GM19193 (cell line): ENCODE measurements around the gene CHMP1A.

Source experiments
- POLR2A ChIP-seq: IDR thresholded peaks from 4 replicates; pipeline ENCODE4 v1.6.1; 2011; ENCODE audit not compliant: insufficient read depth, insufficient read length; ENCODE audit errors: extremely low read depth

The CHMP1A gene

DNA sequence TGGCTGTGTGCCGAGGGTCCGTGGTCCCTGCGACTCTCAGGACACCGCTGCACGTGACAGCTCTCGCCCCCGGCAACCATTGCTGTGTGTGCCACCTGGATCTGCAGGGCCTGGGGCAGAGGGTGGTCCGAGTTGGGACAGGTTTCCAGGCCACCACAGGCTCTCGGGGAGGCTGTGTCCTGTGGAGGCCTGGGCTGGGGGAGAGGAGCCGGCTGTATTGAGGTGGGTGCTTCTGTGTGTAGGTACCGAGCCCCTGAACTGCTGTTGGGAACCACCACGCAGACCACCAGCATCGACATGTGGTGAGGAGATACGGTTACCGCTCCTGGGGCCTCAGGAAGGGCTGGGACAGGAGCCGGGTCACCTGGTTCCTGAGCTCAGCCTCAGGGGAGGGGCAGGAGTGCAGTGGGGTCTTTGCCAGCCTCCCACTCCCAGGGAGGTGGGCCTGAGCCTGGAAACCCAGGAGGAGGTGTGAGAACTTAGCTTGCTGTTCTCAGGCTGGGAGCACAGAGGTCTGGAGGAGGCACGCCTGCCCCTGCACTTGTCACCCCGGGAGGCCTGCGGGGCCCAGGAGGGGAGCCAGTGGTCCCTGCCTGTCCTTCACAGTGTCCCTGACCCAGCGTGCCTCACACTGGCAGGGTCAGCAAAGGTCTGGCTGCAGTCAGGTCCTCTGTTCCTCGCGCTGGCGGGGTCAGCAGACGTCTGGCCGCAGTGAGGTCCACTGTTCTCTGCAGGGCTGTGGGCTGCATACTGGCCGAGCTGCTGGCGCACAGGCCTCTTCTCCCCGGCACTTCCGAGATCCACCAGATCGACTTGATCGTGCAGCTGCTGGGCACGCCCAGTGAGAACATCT is 36.6 kb upstream of the CHMP1A start:
- no peak for TF ChIP-seq POLR2A

DNA sequence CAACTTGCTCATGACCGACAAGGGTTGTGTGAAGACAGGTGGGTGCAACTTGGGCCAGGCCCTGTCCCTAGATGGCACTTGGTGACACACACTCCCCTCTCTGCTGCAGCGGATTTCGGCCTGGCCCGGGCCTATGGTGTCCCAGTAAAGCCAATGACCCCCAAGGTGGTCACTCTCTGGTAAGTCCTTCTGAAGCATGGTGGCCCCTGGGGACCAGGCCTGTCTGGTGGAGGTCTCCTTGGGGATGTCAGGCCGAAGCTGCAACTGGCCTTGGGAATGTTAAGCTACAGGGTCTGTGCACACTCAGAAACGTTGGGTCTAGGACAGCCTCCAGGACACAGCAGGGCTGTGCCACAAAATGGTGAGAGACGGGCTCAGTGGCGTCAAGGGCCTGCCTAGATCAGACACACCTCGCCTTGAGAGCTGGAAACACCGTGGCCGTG is 35.8 kb upstream of the CHMP1A start:
- no peak for TF ChIP-seq POLR2A

DNA sequence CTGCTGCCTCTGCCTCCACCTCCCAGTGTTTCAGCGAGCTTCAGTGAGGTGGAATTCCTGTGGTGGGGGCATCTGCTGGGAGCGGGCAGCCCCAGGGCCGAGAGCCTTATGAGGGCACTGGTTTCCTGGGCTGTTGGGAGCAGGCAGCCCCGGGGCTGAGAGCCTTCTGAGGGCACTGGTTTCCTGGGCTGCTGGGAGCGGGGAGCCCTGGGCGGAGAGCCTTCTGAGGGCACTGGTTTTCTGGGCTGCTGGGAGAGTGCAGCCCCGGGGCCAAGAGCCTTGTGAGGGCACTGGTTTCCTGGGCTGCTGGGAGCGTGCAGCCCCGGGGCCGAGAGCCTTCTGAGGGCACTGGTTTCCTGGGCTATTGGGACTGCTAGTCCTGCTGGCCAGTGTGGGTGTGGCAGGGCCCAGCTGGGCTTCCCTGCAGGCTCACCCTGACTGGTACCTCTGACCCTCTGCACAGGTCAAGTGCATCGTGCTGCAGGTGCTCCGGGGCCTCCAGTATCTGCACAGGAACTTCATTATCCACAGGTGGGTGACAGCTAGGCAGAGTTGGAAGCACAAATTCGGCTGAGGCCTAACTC is 34.6 kb upstream of the CHMP1A start:
- TF ChIP-seq POLR2A = no peak

DNA sequence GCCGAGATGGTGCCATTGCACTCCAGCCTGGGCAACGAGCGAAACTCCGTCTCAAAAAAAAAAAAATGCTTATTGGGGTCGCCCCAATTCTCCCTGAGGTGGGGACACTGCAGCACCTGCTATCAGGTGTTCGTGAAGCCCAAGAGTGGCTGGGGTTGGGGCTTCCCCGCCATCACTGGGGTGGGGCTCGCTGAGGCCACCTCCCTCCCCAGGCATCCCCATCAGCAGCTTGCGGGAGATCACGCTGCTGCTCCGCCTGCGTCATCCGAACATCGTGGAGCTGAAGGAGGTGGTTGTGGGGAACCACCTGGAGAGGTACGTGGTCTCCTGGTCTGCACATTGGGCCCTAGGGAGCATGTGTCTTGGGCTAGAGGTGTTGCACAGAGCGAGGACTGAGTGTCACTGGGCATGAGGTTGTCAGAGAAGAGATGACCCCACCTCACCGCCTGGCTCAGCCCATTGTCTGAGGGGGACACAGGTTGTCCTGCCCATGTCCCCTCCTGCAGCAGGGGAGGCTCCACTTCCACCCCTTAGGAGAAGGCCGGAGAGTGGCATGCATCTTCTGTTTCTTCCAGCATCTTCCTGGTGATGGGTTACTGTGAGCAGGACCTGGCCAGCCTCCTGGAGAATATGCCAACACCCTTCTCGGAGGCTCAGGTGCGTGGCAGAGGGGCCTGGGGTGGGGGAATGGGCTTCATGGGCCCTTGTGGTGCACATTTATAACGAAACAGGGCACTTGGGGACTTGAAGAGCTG is 33.9 kb upstream of the CHMP1A start:
- TF ChIP-seq POLR2A = no peak

DNA sequence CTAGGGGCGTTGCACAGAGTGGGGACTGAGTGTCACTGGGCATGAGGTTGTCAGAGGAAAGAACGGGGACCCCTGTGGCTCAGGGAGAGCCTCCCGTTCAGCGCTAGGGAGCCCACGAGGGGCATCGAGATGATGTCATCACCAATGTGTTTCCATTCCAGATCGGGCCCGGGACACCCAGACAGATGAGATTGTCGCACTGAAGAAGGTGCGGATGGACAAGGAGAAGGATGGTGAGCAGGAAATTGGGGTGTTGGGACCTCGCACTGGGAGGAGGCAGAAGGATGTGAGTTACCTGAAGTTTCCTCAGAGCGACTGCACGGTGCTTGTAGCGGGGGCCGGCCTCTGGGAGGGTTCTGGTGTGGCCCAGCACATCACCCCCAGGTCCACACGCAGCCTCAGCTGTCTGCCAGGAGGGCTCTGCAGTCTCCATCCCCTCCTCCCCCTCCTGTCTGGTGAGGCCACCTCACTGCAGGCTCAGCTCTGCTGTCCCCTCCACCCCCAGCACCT is 32.9 kb upstream of the CHMP1A start:
- TF ChIP-seq POLR2A = no peak

DNA sequence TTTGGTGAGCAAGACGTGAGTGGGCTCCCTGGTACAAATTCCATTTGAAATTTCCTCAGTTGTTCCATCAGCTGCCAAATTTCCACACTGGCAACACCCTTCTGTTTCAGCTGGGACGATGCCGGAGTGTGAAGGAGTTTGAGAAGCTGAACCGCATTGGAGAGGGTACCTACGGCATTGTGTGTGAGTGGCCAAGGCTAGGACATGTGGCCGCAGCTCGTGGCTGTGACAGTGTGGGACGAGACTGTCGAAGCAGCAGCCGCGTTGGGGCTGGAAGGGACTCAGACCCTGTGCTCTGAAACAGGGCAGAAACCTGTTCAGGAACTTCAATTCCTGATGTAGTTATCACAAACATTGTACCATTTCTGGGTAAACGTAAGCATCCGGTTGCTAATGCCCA is 31.6 kb upstream of the CHMP1A start:
- no peak for TF ChIP-seq POLR2A

DNA sequence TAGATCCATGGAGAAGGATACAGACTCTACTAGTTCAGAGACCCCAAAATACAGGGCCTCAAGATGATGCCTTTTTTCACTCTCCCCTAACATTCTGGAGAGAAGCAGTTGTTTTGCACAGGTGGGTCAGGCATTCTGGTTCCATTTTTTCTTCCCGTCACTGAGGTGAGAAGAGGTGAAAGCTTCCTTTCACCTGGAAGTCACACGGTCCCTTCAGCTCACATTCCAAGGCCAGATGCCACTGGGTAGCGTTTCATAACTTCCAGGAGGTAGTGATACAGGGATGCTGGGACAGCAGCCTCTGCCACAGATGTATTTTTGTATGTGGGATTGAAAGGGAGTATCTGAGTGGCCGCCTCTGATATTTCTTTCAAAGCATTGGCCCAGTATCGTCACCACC is 30.9 kb upstream of the CHMP1A start:
- TF ChIP-seq POLR2A = no peak

DNA sequence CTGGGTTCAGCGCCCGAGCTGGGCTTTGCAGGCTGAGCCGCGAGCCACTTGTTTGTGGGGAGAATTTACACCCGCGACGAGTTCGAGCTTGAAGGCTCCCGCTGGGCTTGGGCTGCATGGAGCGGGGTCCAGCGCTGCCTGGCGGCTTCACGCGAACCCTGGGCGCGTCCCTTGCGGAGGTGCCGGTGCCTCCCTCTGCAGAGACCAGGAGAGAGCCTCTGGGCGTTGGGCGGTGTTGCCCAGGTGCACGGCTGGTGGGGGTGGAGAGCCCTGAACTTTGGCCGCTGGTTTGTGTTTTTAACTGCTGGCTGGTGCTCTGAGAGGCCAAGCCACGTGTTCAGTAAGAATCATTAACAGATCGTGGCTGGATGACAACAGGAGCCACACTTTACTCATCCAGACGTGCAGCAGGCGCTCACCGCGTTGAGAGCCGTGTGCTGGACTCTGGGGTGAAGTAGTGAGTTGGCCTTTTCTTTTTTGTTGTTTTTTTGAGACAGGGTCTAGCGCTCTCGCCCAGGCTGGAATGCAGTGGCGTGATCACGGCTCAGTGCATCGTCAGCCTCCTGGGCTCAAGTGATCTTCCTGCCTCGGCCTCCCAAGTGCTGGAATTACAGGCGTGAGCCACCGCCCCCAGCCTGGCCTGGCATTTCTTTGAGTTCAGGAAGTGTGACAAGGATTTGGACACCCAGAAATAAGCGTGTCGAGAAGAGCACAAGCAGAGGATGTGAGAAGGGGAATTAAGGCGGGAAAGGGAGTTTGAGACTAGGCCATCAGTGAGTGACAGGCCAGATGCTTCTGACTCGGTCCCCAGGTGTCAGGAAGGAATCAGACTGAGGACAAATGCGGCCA is 29.8 kb upstream of the CHMP1A start:
- no peak for TF ChIP-seq POLR2A

DNA sequence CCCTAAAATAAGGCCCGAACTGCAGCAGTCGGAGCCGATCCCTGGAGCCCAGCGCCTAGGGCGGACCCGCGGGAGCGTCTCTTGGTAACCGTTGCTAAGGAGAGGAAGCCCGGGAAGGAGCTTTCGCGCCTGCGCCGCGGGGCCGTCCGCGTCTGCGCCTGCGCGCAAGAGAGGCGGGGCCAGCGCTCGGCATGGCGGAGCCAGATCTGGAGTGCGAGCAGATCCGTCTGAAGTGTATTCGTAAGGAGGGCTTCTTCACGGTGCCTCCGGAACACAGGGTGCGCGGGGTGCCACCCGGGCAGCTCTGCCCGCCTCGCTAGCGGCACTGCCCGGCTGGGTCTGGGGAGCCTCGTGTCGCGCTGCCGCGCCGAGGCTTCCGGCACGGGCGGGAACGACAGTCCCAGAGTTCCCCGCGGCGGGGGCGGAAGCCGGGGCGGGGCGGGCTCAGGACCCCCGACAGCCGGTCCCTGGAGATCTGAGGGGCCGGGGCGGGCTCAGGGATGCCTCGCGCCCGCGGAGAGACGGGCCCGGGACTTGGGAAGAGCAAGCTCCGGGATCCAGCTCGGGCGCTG is 29.1 kb upstream of the CHMP1A start, which contains the start of gene CDK10:
Gene CDK10, plus strand, starts transcription at position 170 of the 572 bp plus-strand sequence. Its CDS starts 22 bp downstream, at position 192.
- TF ChIP-seq POLR2A = peak; percentile 95

DNA sequence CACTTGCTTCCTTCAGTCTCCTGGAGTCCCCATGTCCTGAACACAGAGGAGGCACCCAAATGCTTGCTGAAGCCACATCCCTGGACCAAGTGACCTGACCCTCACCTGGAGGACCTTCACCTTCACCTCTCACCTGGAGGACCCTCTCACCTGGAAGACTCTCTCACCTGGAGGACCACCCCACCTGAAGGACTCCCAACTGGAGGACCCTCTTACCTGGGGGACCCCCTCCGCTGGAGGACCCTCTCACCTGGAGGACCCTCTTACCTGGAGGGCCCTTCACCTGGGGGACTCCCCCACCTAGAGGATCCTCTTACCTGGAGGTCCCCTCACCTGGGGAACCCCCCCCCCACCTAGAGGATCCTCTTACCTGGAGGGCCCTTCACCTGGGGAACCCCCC is 28.4 kb upstream of the CHMP1A start:
- no peak for TF ChIP-seq POLR2A

DNA sequence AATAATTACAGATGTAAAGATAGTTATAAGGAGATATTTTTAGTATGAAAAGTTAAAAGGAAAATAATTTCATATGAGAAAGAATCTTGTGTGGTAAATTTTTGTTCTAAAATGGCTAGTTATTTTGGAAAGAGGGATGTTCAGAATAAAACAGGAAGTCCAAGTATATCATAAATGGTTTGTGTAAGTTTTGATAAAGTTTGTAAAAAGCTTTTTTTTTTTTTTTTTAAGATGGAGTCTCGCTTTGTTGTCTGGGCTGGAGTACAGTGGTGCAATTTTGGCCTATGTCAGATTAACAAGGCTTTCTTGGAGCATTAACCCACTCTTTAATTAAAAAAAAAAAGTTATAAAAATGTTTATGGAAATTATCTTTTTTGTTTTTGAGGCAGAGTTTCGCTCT is 20.8 kb upstream of the CHMP1A start:
- no peak for TF ChIP-seq POLR2A

DNA sequence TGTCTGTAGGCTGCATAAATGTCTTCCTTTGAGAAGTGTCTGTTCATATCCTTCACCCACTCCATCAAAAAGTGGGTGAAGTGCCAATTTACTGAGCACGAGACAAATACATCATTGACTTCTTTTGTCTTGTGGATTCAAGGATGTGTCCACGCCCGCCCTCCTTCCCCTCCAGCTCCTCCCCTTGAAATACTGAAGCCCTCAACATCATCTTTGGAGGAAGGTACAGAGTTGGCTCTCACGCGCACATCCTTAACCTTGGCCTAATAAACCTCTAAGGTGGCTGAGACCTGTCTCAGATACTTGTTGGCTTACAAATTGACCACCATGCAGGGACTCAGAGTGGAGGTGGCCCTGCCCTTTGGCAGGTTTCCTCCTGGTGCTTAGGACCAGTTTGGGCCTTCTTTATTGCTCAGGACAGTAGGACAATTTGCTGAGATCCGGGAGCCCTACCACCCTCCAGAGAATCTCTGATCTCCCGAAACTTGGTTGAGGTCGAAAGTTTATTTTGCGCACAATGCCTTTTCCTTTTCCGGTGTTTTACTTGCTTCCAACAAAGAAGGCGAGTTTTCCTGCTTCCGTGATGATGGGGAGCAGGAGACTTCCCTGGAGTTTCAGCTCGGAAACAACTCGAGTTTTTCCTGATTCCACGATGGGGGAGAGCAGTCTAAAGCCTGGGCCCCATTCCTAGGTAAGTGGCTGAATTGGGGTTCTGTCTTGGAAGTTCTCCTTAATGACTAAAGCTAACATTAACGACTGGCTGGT is 14.9 kb upstream of the CHMP1A start:
- no peak for TF ChIP-seq POLR2A
